HG02981 (cell line): ENCODE data around the gene NUMBL.
A peak's percentile ranks its signal among the peaks of the same experiment; 100 is the strongest.

ENCODE experiments used
- ATAC-seq: cut with Tn5 transposase; IDR thresholded peaks from one replicate; pipeline ENCODE4 v1.9.1; 2021; ENCODE audit warnings: mild to moderate bottlenecking, moderate library complexity; ENCODE audit not compliant: unreplicated experiment

Gene NUMBL

DNA sequence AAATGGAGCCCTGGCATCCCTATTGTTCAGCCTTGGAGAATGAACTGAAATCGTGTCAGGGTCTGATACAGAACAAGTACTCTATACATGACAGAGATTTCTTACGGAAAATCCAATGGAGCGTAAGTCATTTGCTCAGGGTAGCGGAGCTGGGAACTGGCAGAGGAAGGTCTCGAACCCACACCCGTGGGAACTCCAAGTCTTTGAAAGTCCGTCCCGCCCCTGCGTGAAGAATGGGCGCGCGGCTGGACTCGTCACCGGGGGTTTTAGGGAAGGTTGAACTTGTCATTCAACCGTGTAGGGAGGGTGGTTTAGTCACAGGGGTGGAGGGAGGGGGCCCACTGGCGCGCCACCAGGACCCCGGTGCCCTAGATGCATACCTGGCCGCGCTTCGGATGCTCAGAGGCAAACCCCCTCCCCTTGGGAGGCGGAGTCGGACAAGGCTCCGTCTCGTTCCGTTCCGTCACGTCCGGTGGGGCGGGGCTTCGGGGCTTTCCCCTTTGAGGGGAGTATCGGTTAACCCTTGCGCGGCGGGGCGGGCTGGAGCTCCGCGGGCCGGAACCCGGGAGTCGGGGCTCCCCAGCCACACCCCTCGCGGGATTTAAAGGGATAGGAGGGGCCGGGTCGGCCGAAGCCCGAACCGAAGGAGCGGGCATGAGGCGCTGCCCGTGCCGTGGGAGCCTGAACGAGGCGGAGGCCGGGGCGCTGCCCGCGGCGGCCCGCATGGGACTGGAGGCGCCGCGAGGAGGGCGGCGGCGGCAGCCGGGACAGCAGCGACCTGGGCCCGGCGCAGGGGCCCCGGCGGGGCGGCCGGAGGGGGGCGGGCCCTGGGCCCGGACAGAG is 26.3 kb upstream of the NUMBL start, which contains the start of the genes COQ8B and ITPKC:
COQ8B (minus strand) TSS at position 405 of the 843 bp plus-strand sequence. CDS start 2,254 bp downstream, outside the sequence.
ITPKC (plus strand) TSS at position 631 of the 843 bp plus-strand sequence; CDS start at position 655, 24 bp downstream.
- peak; percentile 57 for ATAC-seq

- no peak for ATAC-seq
These were observed 25.6 kb upstream of the NUMBL start for GRCh38 chr19:40716031-40716481.

DNA sequence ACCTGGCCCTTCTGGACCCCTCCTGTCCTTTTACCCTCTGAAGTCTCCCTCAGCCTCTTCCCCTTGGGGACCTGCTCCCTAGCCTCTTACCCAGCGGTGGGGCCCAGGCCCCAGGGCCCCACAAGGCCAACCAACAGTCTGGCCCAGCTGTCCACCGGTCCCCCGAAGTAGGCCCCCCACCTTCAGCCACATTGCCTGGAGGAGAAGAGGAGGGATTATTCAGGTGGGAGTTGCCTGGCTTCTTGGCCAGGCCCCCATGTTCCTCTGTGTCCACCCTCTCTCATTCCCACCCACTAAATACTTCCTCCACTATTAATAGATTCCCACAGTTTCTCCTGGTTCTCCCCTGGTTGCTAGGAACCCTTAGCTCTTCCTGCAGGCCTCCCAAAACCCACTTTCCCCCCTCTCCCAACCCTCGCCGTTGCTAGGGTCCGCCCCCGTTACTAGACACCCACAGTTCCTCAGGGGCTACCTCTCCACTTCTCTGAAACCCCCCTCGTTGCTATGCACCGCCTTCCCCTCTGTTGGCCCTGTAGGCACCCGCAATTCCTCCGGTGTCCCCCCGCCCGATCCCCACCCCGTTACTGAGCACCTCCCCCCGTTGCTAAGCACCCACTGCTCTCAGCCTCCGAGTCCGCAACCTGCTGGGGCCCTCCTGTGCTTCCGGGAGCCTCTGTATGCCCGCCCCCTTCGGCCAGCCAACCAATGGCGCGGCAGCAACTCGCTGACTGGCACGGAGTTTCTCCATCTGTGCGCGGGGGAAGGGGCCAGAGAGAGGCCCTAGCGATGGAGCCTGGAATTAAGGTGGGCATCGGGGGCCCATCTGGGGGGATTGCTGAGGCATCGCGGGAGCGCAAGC is 24.2 kb upstream of the NUMBL start:
- ATAC-seq = peak; percentile 55

DNA sequence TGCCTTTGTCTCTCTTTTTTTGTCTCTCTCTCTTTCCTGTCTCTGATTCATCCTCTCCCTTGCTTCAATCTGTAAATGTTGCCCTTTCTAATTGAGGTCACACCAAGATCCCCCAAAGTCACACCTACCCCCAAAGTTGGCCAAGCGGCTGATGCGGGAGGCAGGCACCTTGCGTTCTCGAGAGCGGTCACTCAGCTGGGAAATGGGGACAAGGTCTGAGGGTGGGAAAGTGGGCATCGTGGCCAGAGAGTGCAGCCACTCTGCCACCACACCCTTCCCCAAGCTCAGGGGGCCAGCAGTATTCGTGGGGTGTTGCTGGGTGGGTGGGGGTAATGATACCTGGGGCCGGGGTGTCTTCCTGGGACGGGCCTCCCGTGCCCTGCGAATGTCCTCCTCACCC is 23.5 kb upstream of the NUMBL start:
- ATAC-seq = no peak

DNA sequence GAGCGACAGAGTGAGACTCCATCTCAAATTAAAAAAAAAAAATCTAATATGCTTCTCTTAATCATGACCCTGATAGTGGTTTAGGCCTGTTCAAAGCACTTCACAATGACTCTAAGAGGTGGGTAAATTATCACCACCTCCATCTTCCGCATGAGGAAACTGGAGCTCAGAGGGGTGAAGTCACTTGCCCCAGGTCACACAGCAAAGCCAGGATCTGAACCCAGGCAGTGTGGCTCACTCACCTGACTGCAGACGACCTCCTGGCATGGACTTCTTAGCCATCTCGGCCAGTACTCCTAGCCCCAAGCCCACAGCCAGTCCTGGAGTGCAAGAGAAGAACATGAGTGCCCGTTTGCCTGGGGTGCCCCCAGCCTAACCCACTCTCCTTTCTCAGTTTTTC is 19.4 kb upstream of the NUMBL start:
- ATAC-seq = no peak

DNA sequence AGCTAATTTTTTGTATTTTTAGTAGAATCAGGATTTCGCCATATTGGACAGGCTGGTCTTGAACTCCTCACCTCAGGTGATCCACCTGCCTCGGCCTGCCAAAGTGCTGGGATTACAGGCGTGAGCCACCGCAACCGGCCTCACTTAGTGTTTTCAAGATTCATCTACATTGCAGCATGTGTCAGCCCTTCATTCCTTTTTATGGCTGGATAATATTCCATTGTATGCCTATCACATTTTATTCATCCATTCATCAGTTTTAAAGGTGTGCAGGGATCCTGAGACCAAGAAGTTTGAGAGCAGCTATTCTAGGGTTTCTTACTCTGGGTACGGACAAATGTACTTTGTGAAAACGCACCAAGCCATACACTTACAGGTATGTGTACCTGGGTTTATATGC is 17.2 kb upstream of the NUMBL start:
- ATAC-seq = no peak

DNA sequence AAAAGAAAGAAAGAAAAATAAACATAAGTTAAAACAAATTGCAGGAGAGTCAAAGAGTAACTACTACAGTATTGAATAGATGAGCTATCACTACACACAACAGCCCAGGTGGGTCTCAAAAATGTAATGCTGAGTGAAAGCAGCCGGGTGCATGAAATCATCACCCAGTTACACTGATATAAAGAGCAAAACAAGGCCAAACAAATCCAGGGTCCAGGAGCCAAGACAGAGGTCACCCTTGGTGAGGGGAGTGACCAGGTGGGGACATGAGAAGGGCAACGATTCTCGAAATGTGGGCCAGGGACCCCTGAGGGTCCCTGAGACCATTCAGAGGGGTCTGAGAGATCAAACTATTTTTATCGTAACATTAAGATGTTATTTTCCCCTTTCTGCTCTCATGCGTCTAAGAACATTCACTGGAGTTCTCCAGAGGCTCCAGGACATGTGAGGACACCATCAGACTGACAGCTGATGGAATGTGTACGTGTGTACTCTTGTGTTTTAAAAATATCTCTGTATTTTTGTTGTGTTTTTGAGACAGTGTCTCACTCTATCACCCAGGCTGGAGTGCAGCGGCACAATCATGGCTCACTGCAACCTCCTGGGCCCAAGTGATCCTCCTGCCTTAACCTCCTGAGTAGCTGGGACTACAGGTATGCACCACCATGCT is 15.6 kb upstream of the NUMBL start:
- ATAC-seq = no peak

GRCh38 chr19:40705362-40705651 is 14.9 kb upstream of the NUMBL start:
- no peak for ATAC-seq

DNA sequence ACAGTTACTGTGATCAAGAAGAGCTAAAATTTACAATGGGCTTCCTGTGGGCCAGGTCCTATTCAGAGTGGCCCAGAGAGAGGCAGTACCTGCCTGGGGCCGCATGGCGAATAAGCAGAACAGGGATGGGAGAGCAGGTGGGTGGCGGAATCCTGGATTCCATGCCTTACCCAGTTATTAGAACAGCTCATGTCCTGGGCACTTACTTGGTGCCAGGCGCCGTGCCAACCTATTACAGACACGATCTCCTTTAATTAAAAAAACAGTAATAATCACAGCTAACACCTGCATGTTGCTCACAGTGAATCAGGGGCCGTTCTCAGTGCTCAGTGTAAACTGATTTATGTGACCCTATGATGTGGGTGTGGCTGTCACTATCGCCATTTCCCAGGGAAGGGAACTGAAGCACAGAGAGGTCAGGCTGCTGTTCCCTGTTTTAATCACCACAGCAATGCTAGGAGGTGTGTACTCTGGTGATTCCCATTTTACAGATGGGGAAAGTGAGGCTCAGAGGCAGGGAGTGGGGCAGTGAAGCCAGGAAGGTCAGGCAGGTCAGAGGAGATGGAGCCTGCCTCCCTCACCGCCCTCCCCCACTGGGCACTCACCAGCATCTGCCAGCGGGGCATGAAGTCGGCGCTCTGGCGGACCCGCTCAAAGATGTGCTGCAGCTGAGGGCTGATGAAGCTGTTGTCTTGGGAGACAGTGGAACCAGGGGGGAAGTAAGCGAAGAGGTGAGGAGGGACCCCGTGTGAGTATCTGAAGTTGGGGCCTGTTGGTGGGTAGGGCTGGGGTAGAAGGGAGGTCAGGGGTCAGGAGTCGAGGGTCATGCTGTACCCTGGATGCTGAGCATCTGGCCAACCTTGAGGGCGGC is 14.3 kb upstream of the NUMBL start:
- ATAC-seq = no peak

DNA sequence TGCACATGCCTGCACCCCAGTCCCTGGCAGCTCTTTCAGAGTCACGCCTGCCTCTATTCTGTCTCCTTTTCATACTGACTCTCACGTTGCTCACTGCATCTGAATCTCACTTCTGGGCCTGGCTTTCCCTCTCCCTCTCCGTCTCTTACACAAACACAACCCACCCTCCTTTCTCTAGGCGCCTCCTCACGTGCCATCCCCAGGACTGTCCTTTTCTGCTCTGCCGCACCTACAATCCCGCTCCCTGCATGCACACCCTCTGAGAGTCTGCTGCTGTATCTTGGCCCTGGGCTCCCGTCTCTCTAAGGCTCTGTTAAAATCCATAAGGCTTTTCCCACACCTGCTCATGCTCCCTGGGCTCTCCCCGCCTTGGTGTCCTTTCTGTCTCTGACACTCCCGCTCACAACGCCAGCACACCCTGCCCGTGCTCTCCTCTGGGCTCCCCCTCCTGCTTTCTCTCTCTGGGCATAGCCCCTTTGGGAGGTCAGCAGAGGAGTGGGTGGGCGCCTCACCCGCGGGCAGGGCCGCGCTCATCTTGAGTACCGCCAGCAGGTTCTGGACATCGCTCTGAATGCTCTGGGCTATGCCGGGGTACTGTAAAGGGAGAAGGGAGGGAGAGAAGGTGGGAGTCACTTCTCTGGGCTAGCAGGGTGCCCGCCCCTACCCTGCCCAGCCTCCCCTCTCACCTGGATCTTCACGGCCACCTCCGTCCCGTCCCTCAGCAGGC is 12.7 kb upstream of the NUMBL start:
- ATAC-seq = no peak

DNA sequence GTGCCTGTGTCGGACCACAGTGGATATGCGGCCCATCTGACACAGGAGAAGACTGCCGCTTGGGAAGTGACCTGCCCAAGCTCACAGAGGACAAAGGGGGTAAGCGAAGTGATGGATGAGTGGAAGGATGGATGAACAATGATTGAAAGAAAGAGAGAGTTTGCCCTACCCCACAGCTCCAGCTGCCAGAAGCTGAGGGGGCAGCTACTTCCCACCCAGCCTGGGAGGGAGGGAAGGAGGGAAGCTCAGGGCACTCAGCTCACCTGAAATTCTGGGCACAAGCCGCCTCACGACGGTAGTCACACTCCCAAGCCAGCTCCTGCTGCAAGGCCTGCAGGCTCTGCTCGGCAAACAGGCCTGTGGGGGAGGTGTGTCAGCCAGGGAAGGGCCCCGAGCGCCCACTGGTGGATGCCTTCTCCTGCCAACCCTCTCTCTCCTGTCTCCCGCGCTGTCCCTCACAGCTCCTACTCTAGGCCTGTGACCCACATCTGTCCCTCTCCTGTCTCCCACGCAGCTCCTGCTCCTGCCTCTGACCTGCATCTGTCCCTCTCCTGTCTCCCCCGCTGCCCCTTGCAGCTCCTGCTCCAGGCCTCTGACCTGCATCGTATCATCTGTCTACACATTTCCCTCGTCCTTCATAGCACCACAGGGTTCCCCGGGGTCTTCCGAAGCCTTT is 12.0 kb upstream of the NUMBL start:
- no peak for ATAC-seq

DNA sequence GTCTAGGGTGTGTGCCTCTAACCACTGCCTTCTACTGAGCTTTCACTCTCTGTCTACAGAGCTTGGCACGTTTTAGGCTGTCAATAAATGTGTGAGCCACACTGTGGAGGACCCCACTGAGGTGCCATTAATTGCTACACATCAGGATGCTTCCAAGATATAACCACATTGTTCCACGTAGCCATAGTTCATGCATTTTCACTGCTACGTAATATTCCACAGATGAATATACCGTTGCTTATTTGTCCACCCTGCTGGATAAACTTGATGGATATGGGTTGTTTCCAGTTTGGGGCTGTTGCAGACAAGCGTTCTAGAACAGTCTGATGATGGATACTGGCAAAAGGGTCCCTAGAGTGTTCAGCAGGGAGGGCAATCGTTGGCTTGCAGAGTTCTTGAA is 11.3 kb upstream of the NUMBL start:
- ATAC-seq = no peak

- no peak for ATAC-seq
These were observed 9.6 kb upstream of the NUMBL start for GRCh38 chr19:40700083-40700482.

GRCh38 chr19:40697007-40697406 is 6.6 kb upstream of the NUMBL start:
- no peak for ATAC-seq

DNA sequence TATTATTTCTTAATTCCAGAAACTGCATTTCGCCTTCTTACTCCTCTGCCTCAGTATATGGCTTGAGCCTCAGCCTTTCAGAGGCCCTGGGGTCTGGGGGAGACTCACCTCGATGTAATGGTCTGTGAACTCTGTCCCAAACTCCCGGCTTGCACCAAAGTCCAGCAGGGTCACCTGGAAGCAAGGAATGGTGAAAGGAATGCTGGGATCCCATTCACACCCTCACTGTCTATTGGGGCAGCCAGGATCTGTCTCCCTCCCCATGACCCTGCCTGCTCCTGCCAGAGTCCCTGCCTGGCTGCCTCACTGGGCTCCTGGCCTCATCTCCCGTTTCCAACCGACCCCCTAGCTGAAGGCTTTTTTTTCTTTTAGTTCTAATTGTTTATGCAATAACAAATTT is 5.4 kb upstream of the NUMBL start:
- no peak for ATAC-seq

DNA sequence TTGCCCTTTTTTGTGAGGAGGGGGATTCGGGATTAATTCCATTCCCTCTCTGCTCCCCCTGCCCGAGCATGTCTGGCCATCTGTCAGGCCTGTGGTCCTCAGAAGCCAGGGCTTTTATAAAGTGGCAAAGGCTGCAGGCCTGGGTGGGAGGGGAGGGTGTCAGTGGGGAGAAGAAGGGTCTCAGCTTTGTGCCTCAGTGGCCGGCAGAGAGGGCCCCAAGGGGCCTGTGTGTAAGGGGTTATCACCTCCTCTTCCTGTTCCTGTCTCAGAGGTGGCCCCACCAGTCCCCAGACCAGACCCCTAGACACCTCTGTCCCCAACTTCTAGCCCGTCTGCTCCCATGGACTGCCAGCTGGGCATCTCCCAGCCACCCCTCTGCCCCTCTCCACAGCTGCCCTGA is 3.4 kb upstream of the NUMBL start:
- ATAC-seq = no peak

DNA sequence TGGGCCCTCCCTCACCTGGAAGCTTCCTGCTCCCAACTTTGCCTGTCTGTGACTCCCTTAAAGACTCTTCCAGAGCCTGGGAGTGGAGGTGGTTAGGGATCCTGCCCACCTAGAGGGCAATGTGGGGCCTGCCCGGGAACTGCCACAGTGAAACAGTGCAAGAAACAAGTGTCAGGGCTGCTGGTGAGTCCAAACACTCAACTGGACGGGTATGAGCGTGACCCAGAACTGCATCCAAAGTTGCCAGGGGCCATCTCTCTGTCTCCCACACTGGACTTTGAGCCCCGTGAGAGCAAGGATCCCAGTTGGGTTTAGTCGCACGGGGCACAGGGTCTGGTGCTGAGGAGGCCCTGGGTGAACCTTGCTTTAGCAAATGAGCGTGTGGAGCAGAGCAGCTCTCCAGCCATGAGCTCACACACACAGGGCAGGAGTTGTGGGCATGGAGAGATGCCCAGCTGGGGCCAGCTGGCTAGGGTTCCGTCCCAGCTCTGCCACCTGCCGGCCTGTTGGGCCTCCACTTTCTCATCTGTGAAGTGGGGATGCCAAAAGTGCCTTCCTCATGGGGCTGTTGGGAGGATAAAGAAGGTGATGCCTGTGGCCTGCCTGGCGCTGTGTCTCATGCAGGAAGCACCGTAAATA is 2.8 kb upstream of the NUMBL start:
- ATAC-seq = no peak

DNA sequence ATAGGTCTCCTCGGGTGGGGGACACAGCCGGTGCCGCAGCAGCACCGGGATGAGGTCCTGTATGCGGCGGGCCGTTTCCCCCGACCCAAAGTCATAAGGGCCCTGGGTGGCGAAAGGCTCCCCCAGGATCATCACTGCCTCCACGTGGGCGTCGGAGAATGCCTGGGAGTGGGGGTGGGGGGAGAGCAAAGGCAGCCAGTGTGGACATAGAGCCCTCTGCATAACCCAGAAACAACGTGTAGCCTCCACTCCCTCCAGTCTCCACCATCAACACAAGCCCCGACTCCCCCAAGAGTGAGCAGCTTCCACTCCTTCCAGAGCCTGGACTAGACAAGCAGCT is 1.7 kb upstream of the NUMBL start:
- no peak for ATAC-seq
